RKO (cell line): ENCODE results near the gene JAG2.
A peak's percentile ranks its signal among the peaks of the same experiment; 100 is the strongest.

Source experiments
- DNase-seq: peaks from one replicate; pipeline ENCODE4 v3.0.0-alpha.2; 2016; ENCODE audit warnings: low spot score

Gene JAG2

GRCh38 chr14:105168496-105168978, at the start of gene JAG2:
Gene JAG2 (minus strand): TSS chr14:105168776. CDS start chr14:105168420, 356 bp downstream.
- DNase-seq, result peak; percentile 75

- no peak for DNase-seq
Measured at GRCh38 chr14:105217774-105218173, 49.2 kb upstream of the JAG2 start.

- no peak for DNase-seq
Measured at GRCh38 chr14:105216490-105217247, 48.1 kb upstream of the JAG2 start.

DNA sequence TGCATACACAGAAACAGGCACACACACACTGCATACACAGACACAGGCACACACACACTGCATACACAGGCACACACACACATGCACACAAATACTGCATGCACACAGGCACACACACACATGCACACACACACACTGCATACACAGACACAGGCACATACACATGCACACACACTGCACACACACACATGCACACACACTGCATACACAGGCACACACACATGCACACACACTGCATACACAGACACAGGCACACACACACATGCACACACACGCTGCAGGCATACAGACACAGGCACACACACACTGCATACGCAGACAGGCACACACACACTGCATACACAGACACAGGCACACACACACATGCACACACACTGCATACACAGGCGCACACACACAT, 47.0 kb upstream of the JAG2 start:
- no peak for DNase-seq

GRCh38 chr14:105214324-105214915, 45.8 kb upstream of the JAG2 start:
- no peak for DNase-seq

- no peak for DNase-seq
Measured at GRCh38 chr14:105213361-105213760, 44.8 kb upstream of the JAG2 start.

GRCh38 chr14:105212541-105213300, 44.1 kb upstream of the JAG2 start:
- no peak for DNase-seq

DNA sequence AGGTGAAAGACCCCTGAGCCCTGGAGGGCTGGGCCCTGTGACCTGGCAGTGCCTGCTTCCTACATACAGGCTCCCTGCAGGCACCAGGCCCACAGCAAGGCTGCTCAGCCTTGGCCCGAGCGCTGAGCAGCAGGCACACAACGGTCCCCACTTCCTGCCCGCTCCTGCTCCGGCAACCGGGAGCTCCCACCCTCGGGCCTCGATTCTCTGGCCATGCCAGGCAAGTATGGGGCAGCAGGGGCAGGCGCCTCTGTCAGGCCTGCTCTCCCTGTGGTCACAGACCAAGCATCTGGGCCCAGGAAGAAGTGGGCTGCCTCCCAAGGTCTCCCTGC, 43.1 kb upstream of the JAG2 start:
- no peak for DNase-seq

GRCh38 chr14:105211086-105211757, 42.6 kb upstream of the JAG2 start:
- DNase-seq, result no peak

DNA sequence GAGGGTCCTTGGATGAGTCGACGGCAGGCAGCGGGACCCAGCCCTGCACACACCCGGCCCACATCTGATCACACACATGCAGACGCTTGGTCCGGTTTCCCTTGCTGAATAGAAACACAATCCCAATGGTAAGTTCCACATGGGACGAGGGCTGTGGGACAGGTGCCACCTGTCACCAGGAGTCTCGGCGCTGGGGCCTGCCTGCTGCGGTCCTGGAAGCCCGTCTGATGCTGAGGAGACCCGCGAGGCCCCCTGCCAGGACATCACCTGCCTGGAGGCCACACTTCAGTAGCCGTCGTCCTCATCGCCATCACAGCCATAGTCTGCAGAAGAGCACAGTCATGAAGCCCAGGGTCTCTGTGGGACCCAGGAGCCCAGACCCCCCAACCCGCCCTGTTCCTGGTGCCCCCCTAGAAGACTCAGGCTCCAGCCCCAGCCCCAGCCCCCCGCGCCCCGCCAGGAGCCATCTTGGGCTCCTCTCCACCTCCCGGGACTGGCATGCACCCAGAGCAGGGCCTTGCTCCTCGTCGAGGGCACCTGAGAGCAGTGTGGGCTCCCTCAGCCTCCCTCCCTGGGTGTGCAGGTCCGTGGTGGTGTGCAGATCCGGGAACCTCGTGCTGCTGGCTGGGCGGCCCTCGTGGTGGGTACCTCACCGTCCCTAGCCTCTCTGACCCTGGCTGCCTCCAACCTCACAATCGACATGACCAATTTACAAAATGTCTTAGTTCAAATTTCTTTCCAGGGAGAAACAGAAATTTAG, 41.9 kb upstream of the JAG2 start:
- no peak for DNase-seq

DNA sequence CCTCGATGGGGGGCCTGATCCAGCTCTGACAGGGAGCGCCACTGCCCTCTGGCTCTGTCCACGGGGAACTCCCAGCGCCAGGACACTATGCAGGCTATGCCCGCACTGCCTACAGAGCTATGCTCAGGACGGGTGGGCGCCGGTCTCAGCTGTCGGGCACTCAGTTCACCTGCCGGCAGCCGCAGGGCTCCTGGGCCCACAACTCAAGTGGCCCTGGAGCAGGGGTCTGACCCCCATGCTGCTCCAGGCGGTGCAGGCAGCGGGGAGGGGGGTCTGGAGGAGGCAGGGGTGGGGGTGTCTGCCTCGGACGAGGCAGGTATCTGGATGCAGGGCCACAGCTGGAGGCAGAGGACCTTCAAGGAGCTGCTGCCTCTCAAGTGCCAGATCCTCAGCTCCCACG, 41.1 kb upstream of the JAG2 start:
- no peak for DNase-seq

DNA sequence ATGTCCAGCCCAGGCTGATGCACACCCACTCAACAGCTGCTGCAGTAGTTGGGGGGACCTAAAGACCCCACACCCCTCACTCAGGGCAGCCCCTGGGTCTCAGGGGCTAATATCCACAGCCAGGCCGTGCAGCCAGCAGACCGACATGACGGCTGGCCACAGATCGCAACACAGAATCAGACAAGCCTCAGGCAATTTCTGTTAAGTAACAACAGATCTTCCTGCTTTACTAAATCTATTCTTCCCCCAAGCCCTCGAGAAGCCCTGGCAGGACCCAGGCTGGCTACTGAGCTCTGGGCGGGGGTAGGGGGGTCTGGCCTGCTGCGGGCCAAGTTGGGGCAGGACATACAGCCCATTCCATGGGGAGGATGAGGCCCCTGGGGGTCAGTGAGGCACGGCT, 40.5 kb upstream of the JAG2 start:
- DNase-seq, result no peak

GRCh38 chr14:105208738-105209075, 40.1 kb upstream of the JAG2 start:
- no peak for DNase-seq

GRCh38 chr14:105207996-105208737, 39.6 kb upstream of the JAG2 start:
- no peak for DNase-seq

DNA sequence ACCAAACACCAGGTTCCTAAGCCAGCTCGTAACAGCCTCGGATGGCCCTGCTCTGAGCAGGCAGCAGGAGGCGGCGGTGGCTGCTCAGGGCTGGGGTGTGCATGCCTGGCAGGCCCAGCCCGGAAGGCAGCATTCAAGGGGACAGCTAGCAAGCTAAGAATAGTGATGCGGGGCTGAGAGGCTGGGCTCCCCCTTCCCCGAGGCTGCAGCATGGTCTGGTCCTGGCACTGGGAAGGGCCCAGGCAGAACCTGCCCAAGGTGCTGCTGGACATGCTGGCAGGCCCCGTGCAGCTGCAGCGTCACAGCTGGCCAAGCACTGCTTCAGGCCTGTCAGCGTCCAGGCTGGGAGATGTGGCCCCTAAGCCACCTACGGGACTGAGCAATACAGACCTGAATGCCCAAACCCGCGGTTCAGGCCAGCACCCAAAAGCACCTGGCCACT, 38.9 kb upstream of the JAG2 start:
- DNase-seq, result no peak

- DNase-seq, result no peak
Measured at GRCh38 chr14:105206873-105207272, 38.3 kb upstream of the JAG2 start.

DNA sequence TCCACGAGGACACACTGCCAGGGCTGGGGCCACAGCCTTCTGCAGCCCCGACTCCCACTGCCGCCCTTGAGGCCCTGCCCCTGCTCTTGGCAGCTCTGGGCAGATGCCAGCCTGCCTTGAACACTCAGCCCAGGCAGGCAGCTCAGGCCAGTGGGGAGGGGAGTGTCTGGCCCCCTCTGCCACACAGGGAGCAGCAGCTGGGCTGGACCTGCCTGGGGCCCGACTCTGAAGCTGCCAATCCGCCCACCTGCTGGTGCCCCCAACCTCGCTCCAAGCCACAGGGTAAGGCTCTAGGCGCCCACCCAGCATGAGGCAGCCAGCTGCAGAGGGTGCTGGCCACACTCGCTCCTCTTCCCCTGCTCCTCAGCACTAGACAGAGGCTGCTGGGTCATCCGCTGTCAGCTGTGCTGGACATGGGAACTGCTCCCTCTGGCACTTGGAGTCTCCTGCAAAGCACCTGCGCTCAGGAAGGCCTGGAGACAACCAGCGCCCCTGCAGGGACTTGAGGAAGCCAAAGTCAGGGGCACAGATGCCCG, 37.2 kb upstream of the JAG2 start:
- no peak for DNase-seq

GRCh38 chr14:105204931-105205672, 36.5 kb upstream of the JAG2 start:
- DNase-seq, result no peak

DNA sequence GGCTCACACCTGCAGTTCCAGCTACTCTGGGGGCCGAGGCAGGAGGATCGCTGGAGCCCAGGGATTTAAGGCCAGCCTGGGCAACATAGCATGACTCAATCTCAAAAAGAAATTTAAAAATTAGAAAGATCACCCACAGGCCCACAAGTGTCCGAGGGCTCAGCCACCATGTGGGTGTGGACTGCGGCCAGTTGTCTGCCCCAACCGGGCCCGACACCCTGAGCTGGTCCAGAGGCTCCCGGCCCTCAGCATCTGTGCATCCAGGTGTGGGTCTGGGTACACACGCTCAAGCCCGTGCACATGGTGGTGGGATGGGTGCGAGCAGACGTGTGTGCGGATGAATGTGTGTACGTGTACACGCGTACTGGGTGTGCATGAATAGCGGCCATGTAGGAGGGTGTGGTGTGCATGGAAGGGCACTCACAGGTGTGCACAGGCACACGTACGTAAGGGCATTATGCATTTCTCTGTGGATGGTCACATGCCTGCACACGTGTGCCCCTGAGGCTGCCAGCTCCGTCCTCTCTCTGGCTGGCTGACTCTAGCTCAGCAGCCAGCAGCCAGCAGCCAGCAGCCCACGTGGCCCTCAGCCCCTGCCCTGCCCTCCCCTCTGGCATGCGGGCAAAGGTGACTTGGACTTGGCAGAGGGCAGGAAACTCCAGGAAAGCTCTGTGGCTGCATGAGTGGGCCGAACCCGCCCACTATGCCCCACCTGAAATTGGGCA, 35.8 kb upstream of the JAG2 start:
- DNase-seq, result no peak
